Right lobe of liver (tissue), 4 donors: ENCODE data around the gene S100A12.

Experiments used
- CTCF ChIP-seq, 4 donors: fragments of 200-600 bp in 3 of 4; fragments of 450-650 bp in 1 of 4; IDR thresholded peaks; one replicate each; pipeline versions ENCODE4 v1.5.1 to v1.8.0; 2016 to 2022; ENCODE audit warnings: antibody characterized with exemption in 4 of 4, mild to moderate bottlenecking in 2 of 4
- POLR2A ChIP-seq: fragments of 450-650 bp; IDR thresholded peaks from one replicate; pipeline ENCODE4 v1.6.1; 2017; ENCODE audit warnings: antibody characterized with exemption, mild to moderate bottlenecking
- donor health status: DM: no; HTN: no; CAD: no.
- donor health status: DM: no; HTN: no; CAD: no.
- donor health status: DM: no; HTN: yes; CAD: no.

- TF ChIP-seq CTCF (IDR thresholded peaks at IDR 0.05) (no peak), POLR2A (no peak)
Measured at GRCh38 chr1:153389973-153390879, 14.8 kb upstream of the S100A12 start.
